ENCODE measurements around the gene FAM3D. TPM values are rescaled to one million over a fixed set of nuclear protein-coding genes. Genes with fewer than 3 reads are reported as not detected.

Gene FAM3D
- total RNA-seq, 5 donors from 2014 or later (not counting 1 experiment from before 2014, with no cell fraction given): 0.38 to 0.41 TPM; not detected in 3

DNA sequence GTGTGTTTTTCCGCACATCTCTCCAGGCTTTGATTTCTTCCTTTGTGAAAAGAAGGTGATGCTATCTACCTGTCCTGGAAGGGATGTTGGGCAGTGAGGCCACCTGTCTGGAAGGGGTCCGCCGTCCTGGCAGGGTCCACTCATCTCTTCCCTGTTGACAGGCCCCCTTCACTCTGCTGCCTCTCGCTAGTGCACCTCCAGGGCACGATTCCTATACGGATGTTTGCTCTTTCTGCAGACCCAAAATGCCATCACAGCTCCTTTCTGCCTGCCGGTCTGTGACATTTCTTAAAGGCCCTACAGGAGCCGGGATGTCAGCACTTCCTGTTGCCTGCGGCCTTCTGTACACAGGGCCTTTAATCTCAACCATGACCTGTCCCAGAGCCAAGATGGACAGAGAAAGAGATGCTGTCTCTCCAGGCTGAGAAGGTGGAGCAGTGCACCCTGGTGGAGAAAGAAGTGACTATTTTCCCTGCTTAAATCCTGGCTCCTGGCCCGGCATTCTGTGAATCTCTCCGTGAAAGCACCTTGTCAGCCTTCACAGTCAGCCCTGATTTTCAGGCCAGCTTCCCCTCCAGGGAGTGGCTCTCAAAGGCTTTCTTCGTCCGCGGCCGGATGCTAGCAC is 7.4 kb downstream of the FAM3D start:
- ATAC-seq (replicated peaks in 1 of 4) (no peak), DNase-seq (no peak)
- no peaks in the 10 kb centered on the region for H3K36me3 Mint-ChIP-seq
- H3K9me3 ChIP-seq: no peaks in the 10 kb centered on the region
- no peak overlapping the region for H3K4me3 Mint-ChIP-seq
- ChIA-PET CTCF (no interaction called here), POLR2A (no interaction called here)
- no peak overlapping the region for H3K27ac Mint-ChIP-seq
- peaks cover 9 to 12% of the 10 kb centered on the region in 2 donors for H3K27me3 Mint-ChIP-seq
- H3K4me1 ChIP-seq (ENCODE audit: control insufficient read depth in 1 of 2, extremely low read depth in 1 of 2, insufficient read depth in 2 of 2, low read length in 2 of 2): no peaks in the 10 kb centered on the region
- no peaks in the 10 kb centered on the region for H3K4me1 Mint-ChIP-seq
- no peaks in the 10 kb centered on the region for H3K9me3 Mint-ChIP-seq
- 91% methylated on average over 7 of the region's 15 CpGs for WGBS (ENCODE audit: insufficient coverage)
- H3K27ac ChIP-seq (ENCODE audit: low read length): no peak overlapping the region
- H3K4me3 ChIP-seq (ENCODE audit: control insufficient read depth in 1 of 2, extremely low read depth in 1 of 2, low read length in 1 of 2): no peak overlapping the region
- H3K36me3 ChIP-seq (ENCODE audit: control insufficient read depth in 2 of 2, extremely low read depth in 1 of 2, insufficient read depth in 1 of 2, low read length in 1 of 2): no peaks in the 10 kb centered on the region
- H3K27me3 ChIP-seq (replicated peaks in 1 of 2; ENCODE audit: control insufficient read depth in 2 of 2, extremely low read depth in 1 of 2, insufficient read depth in 2 of 2, low read length in 1 of 2): peaks cover 0 to 15% of the 10 kb centered on the region in 2 experiments

- no peak for ATAC-seq (replicated peaks in 1 of 4)
- H3K36me3 Mint-ChIP-seq: no peaks in the 10 kb centered on the region
These were observed 8.1 kb downstream of the FAM3D start for GRCh38 chr3:58658508-58658907.

GRCh38 chr3:58657571-58658141 is 8.9 kb downstream of the FAM3D start:
- H3K36me3 Mint-ChIP-seq: no peaks in the 10 kb centered on the region
- Histone ChIP-seq H3K4me3 (ENCODE audit: control insufficient read depth in 1 of 2, extremely low read depth in 1 of 2, low read length in 1 of 2) (no peak overlapping the region), H3K27me3 (replicated peaks in 1 of 2; ENCODE audit: control insufficient read depth in 2 of 2, extremely low read depth in 1 of 2, insufficient read depth in 2 of 2, low read length in 1 of 2) (peaks cover 0 to 22% of the 10 kb centered on the region in 2 experiments), H3K36me3 (ENCODE audit: control insufficient read depth in 2 of 2, extremely low read depth in 1 of 2, insufficient read depth in 1 of 2, low read length in 1 of 2) (no peaks in the 10 kb centered on the region), H3K27ac (ENCODE audit: low read length) (no peak overlapping the region), H3K4me1 (ENCODE audit: control insufficient read depth in 1 of 2, extremely low read depth in 1 of 2, insufficient read depth in 2 of 2, low read length in 2 of 2) (no peaks in the 10 kb centered on the region), H3K9me3 (no peaks in the 10 kb centered on the region)
- ATAC-seq (replicated peaks in 1 of 4) (no peak), DNase-seq (no peak)
- H3K27me3 Mint-ChIP-seq: peaks cover 12% of the 10 kb centered on the region in 2 donors
- POLR2A ChIA-PET: no interaction called here
- no peaks in the 10 kb centered on the region for H3K9me3 Mint-ChIP-seq
- WGBS (ENCODE audit: insufficient coverage): 80% methylated on average over 2 of the region's 8 CpGs
- no peak overlapping the region for H3K4me3 Mint-ChIP-seq
- CTCF ChIA-PET: no interaction called here
- no peak overlapping the region for H3K27ac Mint-ChIP-seq
- H3K4me1 Mint-ChIP-seq: no peaks in the 10 kb centered on the region

More at GRCh38 chr3:58658508-58658907, 8.1 kb downstream of the FAM3D start:
- H3K4me3 Mint-ChIP-seq: no peak overlapping the region
- H3K27me3 Mint-ChIP-seq: peaks cover 9 to 12% of the 10 kb centered on the region in 2 donors
- WGBS (ENCODE audit: insufficient coverage): 100% methylated on average over 2 of the region's 4 CpGs
- Histone ChIP-seq H3K27me3 (replicated peaks in 1 of 2; ENCODE audit: control insufficient read depth in 2 of 2, extremely low read depth in 1 of 2, insufficient read depth in 2 of 2, low read length in 1 of 2) (peaks cover 0 to 18% of the 10 kb centered on the region in 2 experiments), H3K4me3 (ENCODE audit: control insufficient read depth in 1 of 2, extremely low read depth in 1 of 2, low read length in 1 of 2) (no peak overlapping the region), H3K9me3 (no peaks in the 10 kb centered on the region), H3K4me1 (ENCODE audit: control insufficient read depth in 1 of 2, extremely low read depth in 1 of 2, insufficient read depth in 2 of 2, low read length in 2 of 2) (no peaks in the 10 kb centered on the region), H3K27ac (ENCODE audit: low read length) (no peak overlapping the region), H3K36me3 (ENCODE audit: control insufficient read depth in 2 of 2, extremely low read depth in 1 of 2, insufficient read depth in 1 of 2, low read length in 1 of 2) (no peaks in the 10 kb centered on the region)
- ChIA-PET CTCF (no interaction called here), POLR2A (no interaction called here)
- H3K4me1 Mint-ChIP-seq: no peaks in the 10 kb centered on the region
- no peak overlapping the region for H3K27ac Mint-ChIP-seq
- no peaks in the 10 kb centered on the region for H3K9me3 Mint-ChIP-seq
- DNase-seq: no peak

- H3K27ac ChIP-seq (ENCODE audit: low read length): no peak overlapping the region
- ATAC-seq (replicated peaks in 1 of 4): no peak
- ChIA-PET POLR2A (no interaction called here), CTCF (no interaction called here)
- Mint-ChIP-seq H3K9me3 (no peaks in the 10 kb centered on the region), H3K36me3 (no peaks in the 10 kb centered on the region), H3K4me3 (no peak overlapping the region), H3K4me1 (no peaks in the 10 kb centered on the region), H3K27me3 (peaks cover 12% of the 10 kb centered on the region in 2 donors), H3K27ac (no peak overlapping the region)
- no peak for DNase-seq
- H3K4me1 ChIP-seq (ENCODE audit: control insufficient read depth in 1 of 2, extremely low read depth in 1 of 2, insufficient read depth in 2 of 2, low read length in 2 of 2): no peaks in the 10 kb centered on the region
- H3K9me3 ChIP-seq: no peaks in the 10 kb centered on the region
- H3K27me3 ChIP-seq (replicated peaks in 1 of 2; ENCODE audit: control insufficient read depth in 2 of 2, extremely low read depth in 1 of 2, insufficient read depth in 2 of 2, low read length in 1 of 2): peaks cover 0 to 21% of the 10 kb centered on the region in 2 experiments
- WGBS (ENCODE audit: insufficient coverage): 72% methylated on average over 8 of the region's 9 CpGs
- no peak overlapping the region for H3K4me3 ChIP-seq (ENCODE audit: control insufficient read depth in 1 of 2, extremely low read depth in 1 of 2, low read length in 1 of 2)
- H3K36me3 ChIP-seq (ENCODE audit: control insufficient read depth in 2 of 2, extremely low read depth in 1 of 2, insufficient read depth in 1 of 2, low read length in 1 of 2): no peaks in the 10 kb centered on the region
These were observed 9.5 kb downstream of the FAM3D start for GRCh38 chr3:58657036-58657520.

GRCh38 chr3:58656631-58657030 is 9.9 kb downstream of the FAM3D start:
- Mint-ChIP-seq H3K27me3 (peaks cover 12% of the 10 kb centered on the region in 2 donors), H3K9me3 (no peaks in the 10 kb centered on the region), H3K4me3 (no peak overlapping the region), H3K27ac (no peak overlapping the region), H3K4me1 (no peaks in the 10 kb centered on the region), H3K36me3 (no peaks in the 10 kb centered on the region)
- H3K4me1 ChIP-seq (ENCODE audit: control insufficient read depth in 1 of 2, extremely low read depth in 1 of 2, insufficient read depth in 2 of 2, low read length in 2 of 2): no peaks in the 10 kb centered on the region
- ATAC-seq (replicated peaks in 1 of 4) (no peak), DNase-seq (no peak)
- H3K27ac ChIP-seq (ENCODE audit: low read length): no peak overlapping the region
- 54% methylated on average over 2 of the region's 2 CpGs for WGBS (ENCODE audit: insufficient coverage)
- no peaks in the 10 kb centered on the region for H3K36me3 ChIP-seq (ENCODE audit: control insufficient read depth in 2 of 2, extremely low read depth in 1 of 2, insufficient read depth in 1 of 2, low read length in 1 of 2)
- ChIA-PET CTCF (no interaction called here), POLR2A (no interaction called here)
- no peak overlapping the region for H3K4me3 ChIP-seq (ENCODE audit: control insufficient read depth in 1 of 2, extremely low read depth in 1 of 2, low read length in 1 of 2)
- peaks cover 0 to 19% of the 10 kb centered on the region in 2 experiments for H3K27me3 ChIP-seq (replicated peaks in 1 of 2; ENCODE audit: control insufficient read depth in 2 of 2, extremely low read depth in 1 of 2, insufficient read depth in 2 of 2, low read length in 1 of 2)
- H3K9me3 ChIP-seq: no peaks in the 10 kb centered on the region

- H3K36me3 Mint-ChIP-seq: no peaks in the 10 kb centered on the region
- no peaks in the 10 kb centered on the region for H3K9me3 ChIP-seq
- H3K36me3 ChIP-seq (ENCODE audit: control insufficient read depth in 2 of 2, extremely low read depth in 1 of 2, insufficient read depth in 1 of 2, low read length in 1 of 2): no peaks in the 10 kb centered on the region
- H3K4me1 ChIP-seq (ENCODE audit: control insufficient read depth in 1 of 2, extremely low read depth in 1 of 2, insufficient read depth in 2 of 2, low read length in 2 of 2): no peaks in the 10 kb centered on the region
- no peaks in the 10 kb centered on the region for H3K4me1 Mint-ChIP-seq
- no peak overlapping the region for H3K27ac Mint-ChIP-seq
- no peak overlapping the region for H3K4me3 ChIP-seq (ENCODE audit: control insufficient read depth in 1 of 2, extremely low read depth in 1 of 2, low read length in 1 of 2)
- DNase-seq: no peak
- no peaks in the 10 kb centered on the region for H3K9me3 Mint-ChIP-seq
- WGBS (ENCODE audit: insufficient coverage): 48% methylated on average over 3 of the region's 6 CpGs
- CTCF ChIA-PET: no interaction called here
- POLR2A ChIA-PET: no interaction called here
- H3K27ac ChIP-seq (ENCODE audit: low read length): no peak overlapping the region
- peaks cover 12% of the 10 kb centered on the region in 2 donors for H3K27me3 Mint-ChIP-seq
- no peak for ATAC-seq (replicated peaks in 1 of 4)
- H3K27me3 ChIP-seq (replicated peaks in 1 of 2; ENCODE audit: control insufficient read depth in 2 of 2, extremely low read depth in 1 of 2, insufficient read depth in 2 of 2, low read length in 1 of 2): peaks cover 0 to 18% of the 10 kb centered on the region in 2 experiments
- H3K4me3 Mint-ChIP-seq: no peak overlapping the region
These were observed 12.1 kb downstream of the FAM3D start for GRCh38 chr3:58654466-58654865.
